GM21723 (cell line): ENCODE data around the gene KIAA1755.

Source experiments
- ATAC-seq: cut with Tn5 transposase; IDR thresholded peaks from one replicate; pipeline ENCODE4 v1.9.1; 2021; ENCODE audit warnings: mild to moderate bottlenecking, moderate library complexity; ENCODE audit not compliant: unreplicated experiment

The KIAA1755 gene

GRCh38 chr20:38260378-38261053, at the start of gene KIAA1755:
Gene KIAA1755 (minus strand): TSS chr20:38260735. CDS start chr20:38260500, 235 bp downstream.
- ATAC-seq, result no peak

GRCh38 chr20:38308447-38308846, 47.9 kb upstream of the KIAA1755 start:
- ATAC-seq, result no peak

- no peak for ATAC-seq
These were observed 47.5 kb upstream of the KIAA1755 start for GRCh38 chr20:38308047-38308438.

GRCh38 chr20:38307371-38308046, 47.0 kb upstream of the KIAA1755 start:
- ATAC-seq, result no peak

- ATAC-seq, result no peak
These were observed 45.8 kb upstream of the KIAA1755 start for GRCh38 chr20:38306379-38306778.

- no peak for ATAC-seq
These were observed 45.0 kb upstream of the KIAA1755 start for GRCh38 chr20:38305541-38305940.

GRCh38 chr20:38304845-38305447, 44.4 kb upstream of the KIAA1755 start:
- no peak for ATAC-seq

GRCh38 chr20:38303908-38304379, 43.4 kb upstream of the KIAA1755 start, which contains the start of gene BPI:
Gene BPI (plus strand): TSS chr20:38304156. CDS start chr20:38304224, 68 bp downstream.
- ATAC-seq, result no peak

- no peak for ATAC-seq
These were observed 42.3 kb upstream of the KIAA1755 start for GRCh38 chr20:38302786-38303185.

GRCh38 chr20:38301309-38301708, 40.8 kb upstream of the KIAA1755 start:
- no peak for ATAC-seq

GRCh38 chr20:38300438-38300837, 39.9 kb upstream of the KIAA1755 start:
- no peak for ATAC-seq

GRCh38 chr20:38299963-38300362, 39.4 kb upstream of the KIAA1755 start:
- no peak for ATAC-seq

- ATAC-seq, result no peak
These were observed 38.3 kb upstream of the KIAA1755 start for GRCh38 chr20:38298768-38299288.

GRCh38 chr20:38297916-38298674, 37.6 kb upstream of the KIAA1755 start:
- no peak for ATAC-seq

GRCh38 chr20:38296433-38296832, 35.9 kb upstream of the KIAA1755 start:
- ATAC-seq, result no peak

GRCh38 chr20:38295811-38296210, 35.3 kb upstream of the KIAA1755 start:
- ATAC-seq, result no peak

GRCh38 chr20:38294076-38294591, 33.6 kb upstream of the KIAA1755 start:
- ATAC-seq, result no peak

GRCh38 chr20:38293491-38294065, 33.0 kb upstream of the KIAA1755 start:
- no peak for ATAC-seq

- no peak for ATAC-seq
These were observed 31.4 kb upstream of the KIAA1755 start for GRCh38 chr20:38291966-38292365.
